ENCODE measurements around the gene ZNF142. TPM values are rescaled to one million over a fixed set of nuclear protein-coding genes. Genes with fewer than 3 reads are reported as not detected.
A peak's percentile ranks its signal among the peaks of the same experiment; 100 is the strongest.

Gene ZNF142
- 11.5 TPM for polyA plus RNA-seq (2012; ENCODE audit: insufficient read length, low read depth)

GRCh38 chr2:218659258-218659987 is at the start of gene ZNF142, which contains the start of gene BCS1L:
Gene ZNF142 (minus strand): TSS chr2:218659623. CDS start chr2:218656429, 3,194 bp downstream.
Gene BCS1L (plus strand): TSS chr2:218659683. CDS start chr2:218660988, 1,305 bp downstream.
- TF ChIP-seq TAF1 (IDR thresholded peaks at IDR 0.05; ENCODE audit: borderline replicate concordance, insufficient read depth, low read length) = 0 out of 2 replicates have a peak, but pooled peaks have one; percentile 54
- TF ChIP-seq REST (IDR thresholded peaks at IDR 0.05; ENCODE audit: insufficient read depth in 1 of 2, low read depth in 2 of 2, low read length in 2 of 2) = no peak

DNA sequence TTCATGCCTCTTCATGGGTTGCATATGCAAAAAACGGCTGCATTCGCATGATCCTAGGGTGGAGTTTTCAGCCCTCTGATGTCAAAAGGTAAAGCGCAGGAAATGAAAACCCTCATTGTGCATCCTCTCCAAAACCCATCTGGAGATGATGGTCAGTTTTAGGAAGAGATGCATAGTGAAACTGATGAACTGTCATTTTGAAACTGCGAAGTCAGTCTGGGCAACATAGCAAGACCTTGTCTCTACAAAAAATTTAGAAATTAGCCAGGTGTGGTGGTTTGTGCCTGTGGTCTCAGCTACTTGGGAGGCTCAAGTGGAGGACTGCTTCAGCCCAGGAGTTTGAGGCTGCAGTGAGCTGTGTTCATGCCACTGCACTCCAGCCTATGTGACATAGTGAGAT is 48.7 kb upstream of the ZNF142 start:
- TF ChIP-seq TAF1 (IDR thresholded peaks at IDR 0.05; ENCODE audit: borderline replicate concordance, insufficient read depth, low read length) (no peak), FOXP2 (optimal IDR thresholded peaks at IDR 0.05; ENCODE audit: borderline replicate concordance, extremely low read depth, extremely low read length, insufficient read depth) (no peak), REST (IDR thresholded peaks at IDR 0.05; ENCODE audit: insufficient read depth in 1 of 2, low read depth in 2 of 2, low read length in 2 of 2) (no peak), SIN3A (IDR thresholded peaks at IDR 0.05; ENCODE audit: borderline replicate concordance, insufficient read depth, low read length) (no peak), POLR2AphosphoS5 (IDR thresholded peaks at IDR 0.05; ENCODE audit: low read depth, low read length) (no peak)

GRCh38 chr2:218703341-218703740 is 43.9 kb upstream of the ZNF142 start:
- TF ChIP-seq REST (IDR thresholded peaks at IDR 0.05; ENCODE audit: insufficient read depth in 1 of 2, low read depth in 2 of 2, low read length in 2 of 2) = no peak
- no peak for TF ChIP-seq TAF1 (IDR thresholded peaks at IDR 0.05; ENCODE audit: borderline replicate concordance, insufficient read depth, low read length)
- TF ChIP-seq SIN3A (IDR thresholded peaks at IDR 0.05; ENCODE audit: borderline replicate concordance, insufficient read depth, low read length) = no peak
- TF ChIP-seq POLR2AphosphoS5 (IDR thresholded peaks at IDR 0.05; ENCODE audit: low read depth, low read length) = no peak

DNA sequence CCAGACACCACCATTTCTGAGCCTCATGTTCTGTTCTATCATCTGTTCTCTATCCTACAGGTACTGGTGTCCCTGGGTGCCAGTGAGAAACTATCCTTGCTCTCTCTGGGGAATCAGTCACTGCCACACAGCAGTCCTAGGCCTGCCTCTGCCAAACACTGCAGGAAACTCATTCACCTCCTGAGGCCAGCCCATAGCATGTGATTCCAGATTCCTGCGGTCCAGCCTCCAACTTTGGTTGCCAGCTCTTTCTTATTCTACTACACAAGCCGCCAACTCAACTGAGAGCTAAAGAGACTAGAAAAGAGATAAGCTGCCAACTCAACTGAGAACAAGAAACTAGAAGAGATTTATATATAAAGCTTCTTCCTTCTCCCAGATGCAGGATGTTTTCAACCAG is 42.4 kb upstream of the ZNF142 start:
- no peak for TF ChIP-seq TAF1 (IDR thresholded peaks at IDR 0.05; ENCODE audit: borderline replicate concordance, insufficient read depth, low read length)
- no peak for TF ChIP-seq SIN3A (IDR thresholded peaks at IDR 0.05; ENCODE audit: borderline replicate concordance, insufficient read depth, low read length)
- no peak for TF ChIP-seq REST (IDR thresholded peaks at IDR 0.05; ENCODE audit: insufficient read depth in 1 of 2, low read depth in 2 of 2, low read length in 2 of 2)
- TF ChIP-seq POLR2AphosphoS5 (IDR thresholded peaks at IDR 0.05; ENCODE audit: low read depth, low read length) = no peak
- no peak for TF ChIP-seq FOXP2 (optimal IDR thresholded peaks at IDR 0.05; ENCODE audit: borderline replicate concordance, extremely low read depth, extremely low read length, insufficient read depth)

All from PFSK-1 (cell line).